Stimulated activated CD4-positive, alpha-beta T cell treated with anti-CD3 and anti-CD28 coated beads, Interleukin-2, amount 100 ng/mL, for 4 hours (primary cell): ENCODE measurements around the gene SLC16A5.
"Not testable (repeated sequence)": the region's sequence is repeated elsewhere in the genome, so short reads cannot be mapped to it uniquely, and the experiment has no call there.

Experiments
- DNase-seq: peaks from one replicate; pipeline ENCODE4 v3.0.0-alpha.2; 2020; ENCODE audit warnings: low read depth

SLC16A5 gene

DNA sequence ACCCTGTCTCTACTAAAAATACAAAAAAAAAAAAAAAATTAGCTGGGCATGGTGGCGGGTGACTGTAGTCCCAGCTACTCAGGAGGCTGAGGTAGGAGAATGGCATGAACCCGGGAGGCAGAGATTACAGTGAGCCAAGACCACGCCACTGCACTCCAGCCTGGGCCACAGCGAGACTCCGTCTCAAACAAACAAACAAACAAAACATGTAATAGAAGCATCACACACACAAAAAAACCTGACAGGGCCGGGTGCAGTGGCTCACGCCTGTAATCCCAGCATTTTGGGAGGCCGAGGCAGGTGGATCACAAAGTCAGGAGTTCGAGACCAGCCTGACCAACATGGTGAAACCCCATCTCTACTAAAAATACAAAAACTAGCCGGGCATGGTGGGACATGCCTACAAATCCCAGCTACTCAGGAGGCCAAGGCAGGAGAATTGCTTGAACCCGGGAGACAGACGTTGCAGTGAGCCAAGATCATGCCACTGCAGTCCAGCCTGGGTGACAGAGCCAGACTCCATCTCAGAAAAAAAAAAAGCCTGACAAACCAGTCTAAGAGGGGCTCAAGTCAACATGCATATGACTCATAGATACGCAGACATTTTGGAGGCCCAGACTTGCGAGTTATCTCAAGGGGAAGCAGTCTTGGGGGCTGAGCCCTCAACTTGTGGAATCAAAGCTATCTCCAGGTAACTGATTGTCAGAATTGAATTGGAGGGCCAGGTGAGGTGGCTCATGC lies 46.0 kb downstream of the SLC16A5 start:
- DNase-seq = not testable (repeated sequence)

DNA sequence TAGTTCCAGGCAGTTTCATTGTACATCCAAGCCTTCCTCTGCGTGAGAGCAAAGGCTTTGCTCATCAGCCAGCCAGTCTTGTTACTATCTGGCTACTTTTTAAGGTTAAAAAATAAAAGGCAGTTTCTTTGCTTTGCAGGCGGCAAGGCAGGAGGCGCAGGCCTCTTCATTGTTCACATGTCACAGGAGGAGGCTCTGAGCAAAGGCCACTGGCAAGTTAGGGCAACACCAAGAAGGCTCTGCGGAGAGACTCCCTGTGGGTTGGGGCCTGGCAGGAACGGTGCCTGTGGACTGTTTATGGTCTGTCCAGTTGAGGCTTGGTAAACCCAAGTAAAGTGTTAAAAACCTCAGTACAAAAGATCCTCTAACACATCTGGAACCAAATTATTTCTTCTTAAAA lies 47.7 kb downstream of the SLC16A5 start:
- DNase-seq = no peak

GRCh38 chr17:75135946-75136345 lies 48.2 kb downstream of the SLC16A5 start:
- DNase-seq = no peak

GRCh38 chr17:75137762-75138161 lies 50.0 kb downstream of the SLC16A5 start:
- DNase-seq = not testable (repeated sequence)

GRCh38 chr17:75138519-75138918 lies 50.8 kb downstream of the SLC16A5 start:
- no peak for DNase-seq

DNA sequence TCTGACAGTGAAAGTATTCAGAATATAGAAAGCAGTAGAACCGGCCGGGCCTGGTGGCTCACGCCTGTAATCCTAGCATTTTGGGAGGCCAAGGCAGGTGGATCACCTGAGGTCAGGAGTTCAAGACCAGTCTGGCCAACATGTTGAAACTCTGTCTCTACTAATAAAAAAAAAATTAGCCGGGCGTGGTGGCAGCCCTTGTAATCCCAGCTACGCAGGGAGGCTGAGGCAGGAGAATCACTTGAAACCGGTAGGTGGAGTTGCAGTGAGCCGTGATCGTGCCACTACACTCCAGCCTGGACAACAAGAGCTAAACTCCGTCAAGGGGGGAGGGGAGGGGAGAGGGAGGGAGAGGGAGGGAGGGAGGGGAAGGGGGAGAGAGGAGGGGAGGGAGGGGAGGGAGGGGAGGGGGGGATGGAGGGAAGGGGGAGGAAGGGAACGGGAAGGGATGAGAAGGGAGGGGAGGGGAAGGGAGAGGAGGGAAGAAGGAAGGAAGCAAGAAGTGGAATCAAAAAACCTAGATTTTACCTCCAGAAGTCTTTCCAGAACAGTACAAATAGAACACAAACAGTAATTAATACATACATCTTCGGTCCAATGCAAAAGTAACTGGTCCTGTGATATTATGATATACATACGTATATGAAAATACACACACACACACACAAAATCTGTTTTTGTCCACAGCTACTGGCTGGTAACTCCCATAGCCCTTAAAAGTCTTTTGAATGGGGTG lies 54.6 kb downstream of the SLC16A5 start:
- no peak for DNase-seq

DNA sequence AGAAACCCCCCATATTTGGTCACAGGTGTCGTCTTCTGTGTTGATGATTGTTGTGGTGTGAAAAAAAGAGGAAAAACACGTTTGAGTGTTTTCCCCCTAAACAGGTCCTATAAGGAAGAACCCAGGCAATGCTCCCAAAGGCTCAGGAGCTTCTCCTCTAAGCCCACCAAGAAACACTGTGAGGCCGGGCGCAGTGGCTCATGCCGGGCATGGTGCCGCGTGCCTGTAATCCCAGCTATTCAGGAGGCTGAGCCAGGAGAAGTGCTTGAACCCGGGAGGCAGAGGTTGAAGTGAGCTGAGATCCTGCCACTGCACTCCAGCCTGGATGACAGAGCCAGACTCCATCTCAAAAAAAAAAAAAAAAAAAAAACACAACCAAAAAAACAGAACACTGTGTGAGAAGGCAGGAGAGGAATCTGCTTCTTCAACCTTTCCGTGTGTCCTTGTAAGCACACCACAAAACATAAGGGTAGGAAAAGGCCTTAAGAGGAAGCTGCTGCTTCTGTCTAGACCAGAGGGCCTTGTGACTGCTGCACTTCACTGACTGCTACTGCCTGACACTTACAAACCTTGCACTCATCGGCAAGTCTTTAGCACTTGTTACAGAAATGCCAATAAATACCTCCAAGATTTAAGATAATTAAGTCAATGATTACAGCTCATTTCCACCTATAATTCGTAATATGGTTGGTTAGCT lies 57.2 kb downstream of the SLC16A5 start:
- no peak for DNase-seq

DNA sequence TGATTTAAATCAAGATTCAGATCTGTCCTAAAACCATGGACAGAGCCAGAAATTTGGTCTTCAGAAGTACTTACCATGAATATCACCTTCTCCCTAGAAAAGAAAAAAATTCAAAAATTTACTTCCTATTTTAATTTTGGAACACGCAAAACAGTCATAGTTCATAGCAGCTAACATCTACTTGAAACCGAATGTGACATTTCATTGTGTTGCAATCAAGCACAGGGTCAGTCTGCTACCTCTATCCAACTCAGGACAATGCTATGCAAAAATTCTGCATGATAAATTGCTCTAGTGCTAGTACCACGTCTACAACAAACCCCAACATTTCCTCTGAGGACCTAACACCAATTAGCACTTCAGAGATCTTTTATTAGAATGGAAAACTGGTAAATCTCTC lies 58.8 kb downstream of the SLC16A5 start:
- no peak for DNase-seq

- DNase-seq = no peak
These were observed 60.3 kb downstream of the SLC16A5 start for GRCh38 chr17:75147878-75148546.

GRCh38 chr17:75151930-75152329 lies 64.2 kb downstream of the SLC16A5 start:
- no peak for DNase-seq

GRCh38 chr17:75152523-75152921 lies 64.8 kb downstream of the SLC16A5 start:
- no peak for DNase-seq

DNA sequence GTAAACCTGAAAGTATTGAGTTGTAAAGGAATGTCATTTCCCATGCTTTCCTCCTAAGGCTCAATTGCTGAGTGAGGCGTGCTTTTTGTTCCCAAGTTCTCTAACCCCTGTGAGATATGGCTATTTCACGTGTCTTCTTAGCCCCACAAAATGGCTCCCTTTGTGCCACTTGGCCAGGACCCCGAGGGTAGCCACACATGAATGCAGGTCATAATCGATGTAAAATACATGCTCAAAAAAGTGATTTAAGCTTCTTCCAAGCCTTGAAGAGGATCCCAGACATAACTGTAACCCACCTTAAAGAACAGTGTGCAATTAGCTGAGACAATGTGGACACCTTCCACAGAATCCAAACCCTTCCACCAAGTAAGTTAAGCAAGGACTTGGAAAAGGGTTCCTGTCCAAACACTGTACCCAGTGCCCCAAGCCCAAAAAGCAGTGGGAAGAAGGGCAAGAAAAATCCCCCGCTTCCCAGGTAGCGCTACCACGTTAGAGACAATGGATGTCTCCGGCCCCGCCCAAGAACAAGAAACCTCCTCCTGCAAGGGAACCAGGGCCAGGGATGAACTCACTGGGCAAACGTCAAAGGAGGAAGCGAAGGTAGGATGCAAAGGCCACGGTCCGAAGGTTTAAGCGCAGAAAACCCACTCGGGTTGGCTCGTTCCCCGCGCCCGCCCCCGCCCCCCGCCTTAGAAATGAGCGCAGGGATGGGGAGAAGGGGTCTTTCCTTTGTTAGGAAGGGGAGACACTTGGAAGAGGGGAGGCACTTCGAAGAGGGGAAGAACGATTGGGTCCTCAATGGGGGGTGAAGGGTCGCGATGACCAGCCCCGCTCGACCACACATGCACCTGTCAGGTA lies 65.4 kb downstream of the SLC16A5 start:
- no peak for DNase-seq

DNA sequence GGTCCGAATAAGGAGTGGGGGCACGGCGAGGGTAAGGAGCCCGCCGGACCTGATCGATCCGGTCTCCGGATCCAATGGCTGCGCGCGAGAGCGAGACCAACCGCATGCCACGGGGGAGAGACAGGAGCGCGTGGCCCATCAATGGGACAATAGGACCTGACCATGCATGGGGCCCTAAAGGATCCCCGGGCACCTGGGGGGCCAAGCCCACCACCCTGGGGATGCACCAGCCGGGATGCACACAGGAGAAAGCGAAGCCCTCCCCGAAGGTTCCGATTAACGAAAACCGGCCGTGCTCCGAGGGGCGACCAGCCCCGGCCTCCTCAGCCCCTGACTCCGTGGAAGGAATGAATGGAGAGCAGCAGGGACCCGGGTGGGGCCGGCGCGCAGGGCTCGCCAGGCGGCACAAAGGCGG lies 66.0 kb downstream of the SLC16A5 start:
- no peak for DNase-seq

DNA sequence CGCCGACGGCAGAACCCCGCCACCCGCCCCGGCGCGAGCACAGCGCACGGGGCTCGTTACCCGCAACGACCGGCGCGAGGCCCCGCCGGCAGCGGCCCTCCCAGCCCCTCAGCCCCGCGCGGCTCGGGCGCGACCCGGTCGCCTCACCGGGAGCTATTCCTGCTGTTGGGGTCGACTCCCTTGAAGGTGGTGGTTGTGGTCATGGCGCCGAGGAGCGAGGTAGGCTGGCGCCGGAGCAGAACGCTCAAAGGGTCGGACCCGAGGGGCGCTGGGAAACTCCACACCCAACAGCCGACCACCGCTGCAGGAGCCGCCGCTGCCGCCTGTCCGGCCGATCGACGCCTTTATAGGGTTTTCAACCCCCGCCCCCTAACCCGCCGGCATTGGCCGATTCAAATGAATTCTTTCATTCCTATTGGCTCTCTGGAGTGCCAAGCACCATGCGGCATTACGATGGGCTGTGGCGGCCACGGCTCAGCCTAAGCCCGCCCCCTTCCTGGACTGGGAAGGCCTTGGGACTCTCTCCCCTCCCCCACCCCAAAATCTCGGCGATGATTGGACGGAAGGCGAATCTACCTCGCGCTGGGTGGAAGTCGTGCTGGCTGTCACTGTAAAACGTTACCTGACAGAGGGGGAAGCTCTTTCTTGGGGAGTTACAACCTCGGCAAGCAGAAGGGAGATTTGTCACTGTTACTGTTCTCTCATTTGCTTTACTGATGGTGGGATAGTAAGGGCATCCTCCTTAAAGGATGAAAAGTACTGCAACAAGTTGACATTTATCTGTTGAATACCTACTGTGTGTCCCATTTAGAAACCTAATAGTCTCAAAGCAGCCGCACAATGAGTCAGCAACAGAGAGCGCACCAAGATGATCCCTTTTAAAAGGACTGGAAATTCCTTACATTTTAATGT lies 66.7 kb downstream of the SLC16A5 start, which contains the start of gene JPT1:
Gene JPT1, minus strand, starts transcription at position 318 of the 912 bp plus-strand sequence. Its CDS starts 115 bp downstream, at position 203.
- peak; percentile 97 for DNase-seq

DNA sequence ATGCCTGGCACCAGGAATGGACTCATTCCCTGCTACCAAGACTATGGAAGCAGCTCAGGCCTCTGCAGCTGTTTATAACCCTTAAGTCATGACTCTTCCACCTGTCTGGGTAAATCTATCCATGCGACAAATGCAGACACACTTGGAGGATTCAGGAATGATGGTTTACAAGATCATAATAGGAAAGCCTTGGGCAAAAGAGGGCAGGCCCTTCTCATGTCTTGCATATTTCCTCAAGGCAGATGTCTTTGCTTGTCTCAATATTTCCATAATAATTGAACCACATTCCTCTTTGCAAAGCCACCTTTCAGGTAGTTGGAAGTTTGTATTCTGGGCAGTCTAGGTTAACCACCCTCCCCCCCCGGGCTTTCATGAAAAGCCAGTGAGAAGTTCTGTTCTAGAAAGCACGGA lies 67.4 kb downstream of the SLC16A5 start:
- DNase-seq = no peak
